Measurements from ENCODE around the gene MAP7.

The MAP7 gene

DNA sequence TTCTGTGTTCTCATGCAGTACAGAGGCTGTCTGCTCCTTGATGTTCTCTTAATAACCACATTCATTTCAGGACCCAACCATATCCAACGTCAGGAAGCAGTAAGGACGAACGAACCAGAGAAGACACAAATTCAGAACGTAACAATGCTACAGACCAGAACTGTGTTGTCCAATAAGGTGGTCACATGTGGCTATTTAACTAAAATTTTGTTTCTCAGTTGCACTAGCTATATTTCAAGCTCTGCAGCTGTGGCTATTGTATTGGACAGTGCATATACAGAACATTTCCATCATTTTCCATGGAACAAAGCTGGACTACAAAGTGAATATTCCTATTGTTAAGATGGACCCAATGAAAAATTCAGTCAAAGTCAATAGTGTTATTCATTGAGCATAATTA lies 27.0 kb downstream of the MAP7 start:
- DNase-seq (ENCODE audit: low read depth), result no peak
- no peak overlapping the region for H3K4me3 ChIP-seq (ENCODE audit: low read depth, low read length)
- TF ChIP-seq, protein P1, sequence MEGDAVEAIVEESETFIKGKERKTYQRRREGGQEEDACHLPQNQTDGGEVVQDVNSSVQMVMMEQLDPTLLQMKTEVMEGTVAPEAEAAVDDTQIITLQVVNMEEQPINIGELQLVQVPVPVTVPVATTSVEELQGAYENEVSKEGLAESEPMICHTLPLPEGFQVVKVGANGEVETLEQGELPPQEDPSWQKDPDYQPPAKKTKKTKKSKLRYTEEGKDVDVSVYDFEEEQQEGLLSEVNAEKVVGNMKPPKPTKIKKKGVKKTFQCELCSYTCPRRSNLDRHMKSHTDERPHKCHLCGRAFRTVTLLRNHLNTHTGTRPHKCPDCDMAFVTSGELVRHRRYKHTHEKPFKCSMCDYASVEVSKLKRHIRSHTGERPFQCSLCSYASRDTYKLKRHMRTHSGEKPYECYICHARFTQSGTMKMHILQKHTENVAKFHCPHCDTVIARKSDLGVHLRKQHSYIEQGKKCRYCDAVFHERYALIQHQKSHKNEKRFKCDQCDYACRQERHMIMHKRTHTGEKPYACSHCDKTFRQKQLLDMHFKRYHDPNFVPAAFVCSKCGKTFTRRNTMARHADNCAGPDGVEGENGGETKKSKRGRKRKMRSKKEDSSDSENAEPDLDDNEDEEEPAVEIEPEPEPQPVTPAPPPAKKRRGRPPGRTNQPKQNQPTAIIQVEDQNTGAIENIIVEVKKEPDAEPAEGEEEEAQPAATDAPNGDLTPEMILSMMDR (IDR thresholded peaks at IDR 0.05; ENCODE audit: low read depth, low read length), result no peak
- TF ChIP-seq MYC (IDR thresholded peaks at IDR 0.05; ENCODE audit: low read depth, low read length) (no peak), POLR2A (IDR thresholded peaks at IDR 0.05; ENCODE audit: extremely low read depth, insufficient read length) (no peak)
- TF ChIP-seq, protein P2, sequence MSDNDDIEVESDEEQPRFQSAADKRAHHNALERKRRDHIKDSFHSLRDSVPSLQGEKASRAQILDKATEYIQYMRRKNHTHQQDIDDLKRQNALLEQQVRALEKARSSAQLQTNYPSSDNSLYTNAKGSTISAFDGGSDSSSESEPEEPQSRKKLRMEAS (IDR thresholded peaks at IDR 0.05; ENCODE audit: low read depth, low read length), result no peak

DNA sequence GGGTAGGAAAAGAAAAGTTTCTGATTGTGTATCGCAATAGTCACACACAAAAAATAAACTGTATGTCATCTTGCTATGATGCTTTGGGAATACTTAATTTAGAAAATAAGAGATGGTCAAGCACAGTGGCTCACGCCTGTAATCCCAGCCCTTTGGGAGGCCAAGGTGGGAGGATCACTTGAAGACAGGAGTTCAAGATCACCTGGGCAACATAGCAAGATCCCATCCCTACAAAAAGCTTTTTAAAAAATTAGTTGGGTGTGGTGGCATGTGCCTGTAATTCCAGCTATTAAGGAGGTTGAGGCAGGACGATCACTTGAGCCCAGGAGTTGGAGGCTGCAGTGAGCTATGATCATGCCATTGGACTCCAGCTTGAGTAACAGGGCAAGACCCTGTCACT lies 27.6 kb downstream of the MAP7 start:
- no peak overlapping the region for H3K4me3 ChIP-seq (ENCODE audit: low read depth, low read length)
- TF ChIP-seq MYC (IDR thresholded peaks at IDR 0.05; ENCODE audit: low read depth, low read length), result no peak
- no peak for TF ChIP-seq POLR2A (IDR thresholded peaks at IDR 0.05; ENCODE audit: extremely low read depth, insufficient read length)
- TF ChIP-seq, protein P1 (IDR thresholded peaks at IDR 0.05; ENCODE audit: low read depth, low read length), result no peak
- TF ChIP-seq, protein P2 (IDR thresholded peaks at IDR 0.05; ENCODE audit: low read depth, low read length), result no peak
- no peak for DNase-seq (ENCODE audit: low read depth)

DNA sequence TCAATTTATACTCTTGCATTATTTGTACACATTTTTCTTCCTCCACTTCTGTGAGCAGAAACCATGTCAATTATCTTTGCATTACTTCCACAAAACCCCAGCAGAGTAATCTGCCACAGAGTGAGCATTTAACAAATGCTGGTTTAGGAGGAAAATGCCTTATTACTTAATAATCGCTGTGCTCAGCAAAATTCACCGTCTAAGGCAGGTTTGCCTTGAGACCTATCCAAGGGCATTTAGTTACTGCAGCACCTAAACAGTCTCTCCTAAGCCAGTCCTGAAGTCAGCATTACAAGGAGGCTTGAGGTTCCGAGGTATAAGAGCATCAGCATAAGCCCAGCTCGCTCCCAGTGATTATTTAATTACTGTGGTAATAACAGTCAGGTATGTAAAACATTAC lies 28.3 kb downstream of the MAP7 start:
- H3K4me3 ChIP-seq (ENCODE audit: low read depth, low read length), result no peak overlapping the region
- no peak for DNase-seq (ENCODE audit: low read depth)
- TF ChIP-seq POLR2A (IDR thresholded peaks at IDR 0.05; ENCODE audit: extremely low read depth, insufficient read length) (no peak), MYC (IDR thresholded peaks at IDR 0.05; ENCODE audit: low read depth, low read length) (no peak)
- TF ChIP-seq, protein P2 (IDR thresholded peaks at IDR 0.05; ENCODE audit: low read depth, low read length), result no peak
- TF ChIP-seq, protein P1 (IDR thresholded peaks at IDR 0.05; ENCODE audit: low read depth, low read length), result no peak

DNA sequence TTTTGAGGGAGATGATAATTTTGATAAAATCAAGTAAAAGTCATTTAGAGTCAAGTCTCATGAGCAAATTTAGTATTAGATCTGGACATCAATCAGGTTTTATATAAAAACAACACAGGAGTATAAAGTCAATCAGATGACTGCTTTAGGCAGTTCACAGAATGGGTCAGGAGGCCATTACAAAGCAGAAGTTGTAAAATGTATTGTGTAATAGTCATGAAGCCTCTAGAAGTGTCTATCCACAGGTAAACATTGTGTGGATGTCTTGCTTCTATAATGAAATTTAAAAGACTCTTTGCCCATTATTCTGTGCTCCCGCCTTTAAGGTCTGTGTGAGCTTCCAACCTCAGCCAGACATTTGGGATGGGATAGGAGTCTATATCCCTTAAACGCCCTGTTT lies 28.8 kb downstream of the MAP7 start:
- no peak for TF ChIP-seq POLR2A (IDR thresholded peaks at IDR 0.05; ENCODE audit: extremely low read depth, insufficient read length)
- TF ChIP-seq, protein P2 (IDR thresholded peaks at IDR 0.05; ENCODE audit: low read depth, low read length), result no peak
- no peak overlapping the region for H3K4me3 ChIP-seq (ENCODE audit: low read depth, low read length)
- DNase-seq (ENCODE audit: low read depth), result peak; percentile 34

DNA sequence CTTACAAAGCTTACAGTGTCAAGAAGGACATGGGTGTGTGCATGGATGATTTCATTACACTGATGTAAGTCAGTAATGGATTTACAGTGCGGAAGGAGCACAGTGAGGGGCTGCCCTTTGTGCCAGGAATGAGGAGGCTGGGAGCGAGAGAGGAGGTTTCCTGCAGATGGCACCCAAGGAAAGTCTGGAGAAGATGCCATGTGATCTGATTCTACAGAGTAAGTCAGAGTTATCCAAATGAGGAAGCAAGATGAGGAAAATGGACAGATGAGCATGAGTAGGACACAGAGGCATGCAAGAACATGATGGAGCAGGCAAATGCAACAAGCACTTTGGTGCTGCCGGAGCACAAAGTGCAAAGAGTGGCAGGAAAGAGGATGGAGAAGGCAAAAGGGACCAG lies 29.7 kb downstream of the MAP7 start:
- no peak overlapping the region for H3K4me3 ChIP-seq (ENCODE audit: low read depth, low read length)
- no peak for DNase-seq (ENCODE audit: low read depth)
- TF ChIP-seq MYC (IDR thresholded peaks at IDR 0.05; ENCODE audit: low read depth, low read length) (no peak), POLR2A (IDR thresholded peaks at IDR 0.05; ENCODE audit: extremely low read depth, insufficient read length) (no peak)
- TF ChIP-seq, protein P2 (IDR thresholded peaks at IDR 0.05; ENCODE audit: low read depth, low read length), result no peak
- TF ChIP-seq, protein P1 (IDR thresholded peaks at IDR 0.05; ENCODE audit: low read depth, low read length), result no peak

DNA sequence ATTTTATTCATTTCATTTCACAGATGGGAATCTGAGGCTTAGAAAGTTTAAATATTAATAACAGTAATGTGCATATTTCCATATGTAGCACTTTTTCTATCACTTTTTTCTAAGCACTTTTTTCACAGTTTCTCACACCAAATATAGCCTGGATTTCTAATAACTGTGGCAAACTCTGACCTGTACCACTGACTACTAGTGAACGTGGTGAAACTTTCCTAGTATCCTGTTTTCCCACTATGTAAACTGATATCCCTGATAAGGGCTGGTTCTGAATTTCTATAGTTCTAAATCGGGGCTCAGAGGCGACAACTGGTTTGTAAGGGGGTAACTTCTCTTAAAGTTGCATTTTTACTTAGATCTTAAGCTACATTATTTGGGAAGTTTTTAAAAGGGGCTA lies 32.6 kb downstream of the MAP7 start:
- DNase-seq (ENCODE audit: low read depth), result no peak
- no peak overlapping the region for H3K4me3 ChIP-seq (ENCODE audit: low read depth, low read length)
- no peak for TF ChIP-seq MYC (IDR thresholded peaks at IDR 0.05; ENCODE audit: low read depth, low read length)
- TF ChIP-seq, protein P1 (IDR thresholded peaks at IDR 0.05; ENCODE audit: low read depth, low read length), result no peak
- TF ChIP-seq, protein P2 (IDR thresholded peaks at IDR 0.05; ENCODE audit: low read depth, low read length), result no peak
- no peak for TF ChIP-seq POLR2A (IDR thresholded peaks at IDR 0.05; ENCODE audit: extremely low read depth, insufficient read length)

Data from NB4 (cell line).